ENCODE results near the gene OR51F2. TPM values are rescaled to one million over a fixed set of nuclear protein-coding genes. Genes with fewer than 3 reads are reported as not detected.
"Not testable (repeated sequence)": the region's sequence is repeated elsewhere in the genome, so short reads cannot be mapped to it uniquely, and the experiment has no call there.

The OR51F2 gene
- polyA plus RNA-seq (2012; ENCODE audit: insufficient read depth, insufficient read length, low read depth): not detected

- Histone ChIP-seq H3K4me3 (ENCODE audit: low read depth, low read length) (no peak within 1 kb of the TSS), H3K4me1 (no peaks in the 10 kb centered on the region), H3K27me3 (no peaks in the 10 kb centered on the region), H3K36me3 (no peaks in the 10 kb centered on the region), H3K9me3 (no peaks in the 10 kb centered on the region)
- DNase-seq: no peak
- TF ChIP-seq CTCF (IDR thresholded peaks at IDR 0.05; ENCODE audit: low read depth, low read length): no peak
Observed at GRCh38 chr11:4821021-4821420, at the start of gene OR51F2. Gene OR51F2 (plus strand): TSS chr11:4821321. CDS start chr11:4821422, 101 bp downstream.

- no peak overlapping the region for H3K4me3 ChIP-seq (ENCODE audit: low read depth, low read length)
- H3K4me1 ChIP-seq: no peaks in the 10 kb centered on the region
- H3K36me3 ChIP-seq: no peaks in the 10 kb centered on the region
- no peak for DNase-seq
- H3K27me3 ChIP-seq: no peaks in the 10 kb centered on the region
- H3K9me3 ChIP-seq: no peaks in the 10 kb centered on the region
- TF ChIP-seq CTCF (IDR thresholded peaks at IDR 0.05; ENCODE audit: low read depth, low read length): no peak
Observed at GRCh38 chr11:4782454-4782853, 38.7 kb upstream of the OR51F2 start.

GRCh38 chr11:4797206-4797605, 23.9 kb upstream of the OR51F2 start:
- no peak for TF ChIP-seq CTCF (IDR thresholded peaks at IDR 0.05; ENCODE audit: low read depth, low read length)
- no peaks in the 10 kb centered on the region for H3K4me1 ChIP-seq
- no peaks in the 10 kb centered on the region for H3K9me3 ChIP-seq
- H3K4me3 ChIP-seq (ENCODE audit: low read depth, low read length): no peak overlapping the region
- H3K27me3 ChIP-seq: no peaks in the 10 kb centered on the region
- no peak for DNase-seq
- H3K36me3 ChIP-seq: no peaks in the 10 kb centered on the region

- no peak for TF ChIP-seq CTCF (IDR thresholded peaks at IDR 0.05; ENCODE audit: low read depth, low read length)
- Histone ChIP-seq H3K4me3 (ENCODE audit: low read depth, low read length) (no peak overlapping the region), H3K36me3 (no peaks in the 10 kb centered on the region), H3K4me1 (no peaks in the 10 kb centered on the region), H3K27me3 (no peaks in the 10 kb centered on the region), H3K9me3 (no peaks in the 10 kb centered on the region)
- no peak for DNase-seq
Observed at GRCh38 chr11:4798427-4799183, 22.5 kb upstream of the OR51F2 start.

GRCh38 chr11:4801316-4801715, 19.8 kb upstream of the OR51F2 start:
- not testable (repeated sequence) for DNase-seq; H3K4me3 ChIP-seq (ENCODE audit: low read depth, low read length); H3K36me3 ChIP-seq; H3K27me3 ChIP-seq; H3K9me3 ChIP-seq; H3K4me1 ChIP-seq

GRCh38 chr11:4804280-4804679, 16.8 kb upstream of the OR51F2 start, which contains the start of gene OR52R1:
Gene OR52R1 (minus strand): TSS chr11:4804380. CDS start chr11:4804380, 0 bp downstream.
- Histone ChIP-seq H3K4me3 (ENCODE audit: low read depth, low read length) (no peak within 1 kb of the TSS), H3K27me3 (no peaks in the 10 kb centered on the region), H3K9me3 (no peaks in the 10 kb centered on the region), H3K36me3 (no peaks in the 10 kb centered on the region), H3K4me1 (no peaks in the 10 kb centered on the region)
- TF ChIP-seq CTCF (IDR thresholded peaks at IDR 0.05; ENCODE audit: low read depth, low read length): no peak
- no peak for DNase-seq

Measured in BE2C (cell line).